ENCODE data around the gene ZNG1F.
"Not testable (repeated sequence)": the region's sequence is repeated elsewhere in the genome, so short reads cannot be mapped to it uniquely, and the experiment has no call there.

- not testable (repeated sequence) for TF ChIP-seq CTCF, EZH2, EZH2phosphoT487 (IDR thresholded peaks at IDR 0.05)
These were observed 98.7 kb downstream of the ZNG1F start for GRCh38 chr9:41090386-41090785.
